GM10248 (cell line): ENCODE data around the gene SPRYD3.
"Not testable (repeated sequence)": the region's sequence is repeated elsewhere in the genome, so short reads cannot be mapped to it uniquely, and the experiment has no call there.

Experiments used
- CTCF ChIA-PET: fragments of 300-600 bp; sonication (Branson Sonifier 250); formaldehyde crosslinking; extraction: SDS; loops from one replicate; lab custom pipeline; 2021; ENCODE audit warnings: antibody characterized with exemption; lab: Yijun Ruan, JAX
- POLR2A ChIA-PET: fragments of 350-650 bp; sonication (Branson Sonifier 250); formaldehyde crosslinking; extraction: SDS; loops from one replicate; lab custom pipeline; 2020; ENCODE audit warnings: antibody characterized with exemption; lab: Yijun Ruan, JAX
- DNase-seq: peaks from one replicate; pipeline ENCODE4 v3.0.0; 2012; ENCODE audit errors: extremely low spot score
- CTCF ChIP-seq: IDR thresholded peaks from 2 replicates; pipeline ENCODE4 v1.5.1; 2012; ENCODE audit warnings: mild to moderate bottlenecking, low read depth; ENCODE audit errors: extremely low read depth, missing control alignments, control extremely low read depth

SPRYD3 gene

GRCh38 chr12:53044052-53044581 lies 35.1 kb downstream of the SPRYD3 start:
- POLR2A ChIA-PET = no interaction called here
- TF ChIP-seq CTCF = no peak
- DNase-seq = no peak
- CTCF ChIA-PET = interaction anchor here (1.1 to 17.8 kb wide), 4 partner anchors 10 to 64 kb away, joined by 3 to 264 read pairs (median 18); no protein-coding TSS in a partner anchor

- CTCF ChIA-PET = interaction anchor here (1.0 to 17.8 kb wide), 4 partner anchors 10 to 62 kb away, joined by 3 to 264 read pairs (median 13); no protein-coding TSS in a partner anchor
These were observed 36.4 kb downstream of the SPRYD3 start for GRCh38 chr12:53042607-53043454.

DNA sequence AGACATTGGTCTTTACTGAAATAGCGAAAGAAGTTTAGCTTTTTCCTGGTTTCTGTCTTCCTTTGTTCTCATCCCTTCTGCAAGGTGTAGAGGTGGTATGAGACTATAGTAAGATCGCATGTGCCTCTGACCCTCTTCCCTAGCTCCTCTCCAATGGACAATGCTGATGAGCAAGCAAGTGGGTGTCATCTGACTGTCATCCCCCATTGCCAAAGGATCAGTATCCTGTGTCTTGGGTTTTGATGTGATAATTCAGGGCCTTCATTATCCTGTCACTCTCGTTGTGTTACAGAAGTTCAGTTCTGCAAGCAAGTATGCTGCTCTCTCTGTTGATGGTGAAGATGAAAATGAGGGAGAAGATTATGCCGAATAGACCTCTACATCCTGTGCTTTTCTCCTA lies 39.3 kb downstream of the SPRYD3 start:
- POLR2A ChIA-PET = no interaction called here
- DNase-seq = no peak
- TF ChIP-seq CTCF = no peak
- CTCF ChIA-PET = interaction anchor here (1.3 to 2.4 kb wide), 2 partner anchors 14 to 25 kb away, joined by 4 to 7 read pairs; no protein-coding TSS in a partner anchor

More at GRCh38 chr12:53042607-53043454, 36.4 kb downstream of the SPRYD3 start:
- POLR2A ChIA-PET = no interaction called here
- no peak for DNase-seq
- no peak for TF ChIP-seq CTCF

GRCh38 chr12:53036802-53037201 lies 42.4 kb downstream of the SPRYD3 start:
- TF ChIP-seq CTCF = no peak
- ChIA-PET CTCF (interaction anchor here (1.3 to 3.9 kb wide), 3 partner anchors 11 to 29 kb away, joined by 4 to 20 read pairs (median 11); no protein-coding TSS in a partner anchor), POLR2A (no interaction called here)
- no peak for DNase-seq

- ChIA-PET CTCF (interaction anchor here (0.7 to 1.9 kb wide), 3 partner anchors 13 to 64 kb away, joined by 3 to 6 read pairs (median 3); no protein-coding TSS in a partner anchor), POLR2A (interaction anchor here (0.5 kb wide), 1 partner anchor 21 kb away, joined by 4 read pairs; no protein-coding TSS in a partner anchor)
- no peak for DNase-seq
- no peak for TF ChIP-seq CTCF
These were observed 44.7 kb downstream of the SPRYD3 start for GRCh38 chr12:53034459-53034858.

GRCh38 chr12:53033832-53034231 lies 45.4 kb downstream of the SPRYD3 start:
- CTCF ChIA-PET = interaction anchor here (0.9 to 1.9 kb wide), 2 partner anchors 13 to 65 kb away, joined by 3 to 6 read pairs; no protein-coding TSS in a partner anchor
- POLR2A ChIA-PET = interaction anchor here (0.5 kb wide), 1 partner anchor 20 kb away, joined by 4 read pairs; no protein-coding TSS in a partner anchor
- not testable (repeated sequence) for DNase-seq
